GM18909 (cell line): Measurements from ENCODE around the gene CASP12.
A peak's percentile ranks its signal among the peaks of the same experiment; 100 is the strongest.
"Not testable (repeated sequence)": the region's sequence is repeated elsewhere in the genome, so short reads cannot be mapped to it uniquely, and the experiment has no call there.

ENCODE experiments used
- ATAC-seq: cut with Tn5 transposase; IDR thresholded peaks from one replicate; pipeline ENCODE4 v1.9.1; 2021; ENCODE audit warnings: mild to moderate bottlenecking; ENCODE audit not compliant: unreplicated experiment, poor library complexity

Gene CASP12

DNA sequence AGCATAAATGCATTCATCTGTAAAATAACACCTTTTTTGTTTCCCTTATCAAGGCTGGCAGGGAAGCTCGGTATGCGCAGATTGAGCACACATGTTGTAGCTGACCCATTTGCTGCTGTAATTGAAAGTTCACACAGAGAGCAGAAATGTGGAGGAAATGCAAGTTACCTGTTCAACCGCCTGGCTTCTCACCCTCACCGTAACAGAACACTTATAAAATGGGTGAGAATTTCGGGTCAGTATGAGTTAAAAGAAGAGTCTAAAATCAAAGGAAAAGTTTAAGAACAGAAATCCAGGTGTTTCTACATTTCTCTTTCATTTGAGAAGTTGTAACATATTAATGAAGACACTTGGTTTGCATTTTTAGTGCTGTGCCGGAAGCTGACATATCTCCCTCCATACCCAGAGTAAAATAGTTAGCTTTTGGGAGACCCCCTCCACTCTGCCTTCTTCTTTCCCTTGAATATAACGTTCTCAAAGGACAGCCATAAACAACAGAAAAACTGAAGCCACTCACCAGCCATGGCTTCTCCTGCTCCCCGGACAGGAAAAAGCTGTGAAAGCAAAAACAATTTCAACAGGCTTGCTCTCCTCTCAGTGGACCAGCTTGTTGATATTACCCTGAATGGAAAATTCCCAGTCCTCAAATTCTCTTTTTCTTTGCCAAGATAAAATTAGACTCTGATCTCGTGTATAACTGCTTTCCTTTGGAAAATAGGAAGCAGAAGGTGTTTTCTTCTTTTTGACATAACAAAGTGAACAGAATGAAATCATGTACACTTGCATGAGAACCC lies at the start of gene CASP12:
CASP12 (minus strand) TSS at position 570 of the 794 bp plus-strand sequence.
- peak; percentile 81 for ATAC-seq

DNA sequence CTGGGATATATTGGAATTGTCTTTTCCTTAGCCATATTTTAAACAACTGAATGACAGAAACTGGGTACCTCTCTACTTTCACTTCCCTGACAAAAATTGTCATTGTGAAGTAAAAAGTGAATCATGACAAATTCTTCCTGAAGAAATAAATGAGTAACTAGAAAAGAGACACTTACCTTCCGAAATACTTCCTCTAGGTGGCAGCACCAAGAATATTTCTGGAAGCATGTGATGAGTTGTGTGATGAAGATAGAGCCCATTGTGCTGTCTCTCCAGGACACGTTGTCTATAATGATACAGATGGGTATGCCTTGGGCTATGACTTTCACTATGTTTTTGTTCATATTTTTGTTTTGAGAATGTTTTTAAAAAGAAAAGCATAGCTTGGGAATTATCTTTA lies 48.6 kb upstream of the CASP12 start:
- peak; percentile 96 for ATAC-seq

DNA sequence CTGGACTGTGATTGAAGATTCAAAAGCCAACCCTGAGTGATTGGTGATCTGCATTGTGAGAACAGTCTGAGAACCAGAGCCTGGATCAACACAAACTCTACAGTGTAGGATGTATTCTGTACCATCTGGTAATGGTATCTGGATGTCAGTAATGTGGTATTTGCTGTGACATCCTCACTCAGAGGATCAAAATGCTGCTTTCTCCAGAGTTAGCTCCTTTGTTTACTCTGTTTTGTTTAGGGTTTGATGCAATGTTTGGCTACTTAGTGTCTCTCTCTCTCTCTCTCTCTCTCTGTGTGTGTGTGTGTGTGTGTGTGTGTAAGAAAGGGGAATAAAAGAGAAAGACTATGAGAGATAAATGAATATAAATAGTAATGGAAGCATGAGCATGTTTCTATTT lies 45.8 kb upstream of the CASP12 start:
- no peak for ATAC-seq

DNA sequence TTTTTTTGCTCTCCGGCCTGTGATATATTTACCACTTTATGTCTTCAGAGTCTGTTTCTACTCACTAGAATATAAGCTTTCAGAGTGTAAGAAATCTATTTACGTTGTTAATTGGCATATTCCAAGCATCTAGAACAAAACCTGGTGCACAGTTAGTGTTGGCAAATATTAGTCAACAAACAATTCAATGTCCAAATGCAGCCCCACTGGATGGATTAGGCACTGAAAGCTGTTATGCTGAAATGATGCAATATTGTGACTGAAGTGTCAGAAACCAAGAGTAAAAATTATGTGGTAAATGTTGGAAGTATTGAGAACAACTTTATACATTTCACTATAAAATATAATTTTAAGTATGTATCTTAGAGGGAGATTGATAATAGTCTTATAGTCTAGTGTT lies 45.3 kb upstream of the CASP12 start:
- no peak for ATAC-seq

DNA sequence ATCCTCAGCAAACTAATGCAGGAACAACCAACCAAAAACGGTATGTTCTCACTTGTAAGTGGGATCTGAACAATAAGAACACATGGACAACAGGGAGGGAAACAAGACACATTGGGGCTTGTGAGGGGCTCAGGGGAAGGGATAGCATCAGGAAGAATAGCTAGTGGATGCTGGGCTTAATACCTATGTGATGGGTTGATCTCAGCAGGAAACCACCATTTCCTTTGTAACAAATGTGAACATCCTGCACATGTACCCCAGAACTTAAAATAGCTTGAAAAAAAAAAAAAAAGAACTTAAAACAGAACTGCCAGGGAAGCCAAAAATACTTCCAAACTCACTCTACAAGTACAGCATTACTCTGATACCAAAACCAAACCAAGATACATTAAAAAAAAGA lies 36.3 kb upstream of the CASP12 start:
- ATAC-seq: no peak

DNA sequence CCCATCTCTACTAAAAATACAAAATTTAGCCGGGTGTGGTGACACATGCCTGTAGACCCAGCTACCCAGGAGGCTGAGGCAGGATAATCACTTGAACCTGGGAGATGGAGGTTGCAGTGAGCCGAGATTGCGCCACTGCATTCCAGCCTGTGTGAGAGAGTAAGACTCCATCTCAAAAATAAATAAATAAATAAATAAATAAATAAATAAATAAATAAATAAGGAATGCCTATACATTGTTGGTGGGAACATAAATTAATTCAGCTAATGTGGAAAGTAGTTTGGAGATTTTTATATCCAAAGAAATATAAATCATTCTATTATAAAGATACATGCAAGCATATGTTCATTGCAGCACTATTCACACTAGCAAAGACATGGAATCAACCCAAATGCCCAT lies 35.8 kb upstream of the CASP12 start:
- not testable (repeated sequence) for ATAC-seq

DNA sequence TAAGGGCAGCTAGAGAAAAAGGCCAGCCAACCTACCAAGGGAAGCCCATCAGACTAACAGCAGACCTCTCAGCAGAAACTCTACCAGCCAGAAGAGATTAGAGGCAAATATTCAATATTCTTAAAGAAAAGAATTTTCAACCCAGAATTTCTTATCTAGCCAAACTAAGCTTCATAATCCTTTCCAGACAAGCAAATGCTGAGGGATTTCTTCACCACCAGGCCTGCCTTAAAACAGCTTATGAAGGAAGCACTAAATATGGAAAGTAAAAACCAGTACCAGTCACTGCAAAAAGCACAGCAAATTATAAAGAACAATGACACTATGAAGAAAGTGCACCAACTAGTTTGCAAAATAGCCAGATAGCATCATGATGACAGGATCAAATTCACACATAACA lies 30.6 kb upstream of the CASP12 start:
- ATAC-seq: no peak

DNA sequence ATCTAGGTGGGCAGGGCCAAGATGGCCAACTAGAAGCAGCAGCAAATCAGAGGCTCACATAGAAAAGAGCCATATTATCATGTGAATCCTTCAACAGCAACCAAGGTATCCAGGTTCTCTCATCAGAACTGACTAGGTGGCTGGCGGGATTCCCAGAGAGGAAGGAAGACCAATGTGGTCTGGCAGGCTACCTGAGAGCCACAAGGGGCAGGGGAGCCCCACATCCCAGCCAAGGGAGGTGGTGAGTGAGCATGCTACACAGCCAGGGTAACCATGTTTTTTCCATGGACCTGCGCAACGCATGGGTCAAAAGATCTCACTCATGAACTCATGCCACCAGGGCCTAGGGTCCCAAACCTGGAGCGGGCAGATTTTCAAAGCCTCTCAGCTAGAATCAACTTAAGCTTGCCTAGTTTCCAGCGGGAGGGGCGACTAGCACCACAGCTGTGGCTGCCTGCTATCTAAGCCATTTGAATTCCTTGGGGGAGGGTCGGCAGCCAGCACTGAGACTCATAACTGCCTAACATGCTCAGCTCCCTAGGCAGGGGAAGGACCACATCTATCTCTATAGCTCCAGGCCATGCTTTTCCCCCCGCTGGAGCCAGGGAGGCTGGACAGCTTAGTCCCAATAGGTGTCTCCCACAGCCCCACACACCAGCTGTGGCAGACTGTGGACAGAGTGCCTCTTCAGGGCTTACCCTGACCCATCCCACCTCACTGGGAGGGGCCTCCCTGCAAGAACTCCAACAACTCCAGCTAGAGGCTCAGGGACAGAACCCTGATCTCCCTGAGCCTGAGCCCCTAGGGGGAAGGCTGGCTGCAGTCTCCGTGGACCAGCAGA lies 28.7 kb upstream of the CASP12 start:
- ATAC-seq: no peak

DNA sequence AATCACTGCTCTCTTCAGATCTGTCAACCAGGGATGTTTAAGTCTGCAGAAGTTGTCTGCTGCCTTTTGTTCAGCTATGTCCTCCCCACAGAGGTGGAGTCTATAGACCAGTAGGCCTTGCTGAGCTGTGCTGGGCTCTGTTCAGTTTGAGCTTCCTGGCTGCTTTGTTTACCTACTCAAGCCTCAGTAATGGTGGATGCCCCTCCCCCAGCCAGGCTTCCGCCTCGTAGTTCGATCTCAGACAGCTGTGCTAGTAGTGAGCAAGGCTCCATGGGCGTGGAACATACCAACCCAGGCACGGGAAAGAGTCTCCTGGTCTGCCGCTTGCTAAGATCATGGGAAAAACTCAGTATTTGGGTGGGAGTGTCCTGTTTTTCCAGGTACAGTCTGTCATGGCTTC lies 27.6 kb upstream of the CASP12 start:
- ATAC-seq: no peak

DNA sequence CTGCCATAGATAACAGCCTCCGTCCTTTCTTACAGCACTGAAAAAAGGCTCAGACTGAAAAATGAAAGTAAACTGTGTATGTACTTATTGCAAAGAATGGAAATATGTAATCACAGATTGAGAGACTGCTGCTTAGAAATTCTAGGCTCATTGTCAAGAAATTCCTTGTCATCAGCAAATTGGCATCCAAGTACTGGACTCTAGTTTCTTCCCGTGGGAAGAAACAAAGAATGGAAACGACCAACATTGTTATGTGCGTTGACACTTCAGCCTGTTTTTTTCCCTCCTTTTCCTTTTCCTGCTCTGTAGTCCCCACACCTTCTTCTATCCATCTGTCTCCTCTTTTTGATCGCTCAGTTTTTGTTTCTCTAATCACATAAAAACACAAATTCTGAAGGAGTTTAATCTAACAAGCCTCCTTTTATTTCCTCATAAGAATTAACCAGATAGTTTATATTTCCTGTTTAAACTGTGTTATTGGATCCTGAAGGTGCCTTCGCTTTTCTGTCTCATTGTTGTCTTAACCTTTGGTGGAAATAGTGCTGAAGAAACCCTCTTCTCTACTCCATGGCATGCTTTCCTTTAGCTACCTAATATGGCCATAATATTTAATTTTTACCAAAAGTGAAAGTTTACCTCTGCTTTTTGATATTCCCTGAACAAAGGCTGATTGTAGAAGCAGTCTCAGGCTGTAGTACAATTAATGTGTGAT lies 20.0 kb upstream of the CASP12 start:
- ATAC-seq: peak; percentile 73

DNA sequence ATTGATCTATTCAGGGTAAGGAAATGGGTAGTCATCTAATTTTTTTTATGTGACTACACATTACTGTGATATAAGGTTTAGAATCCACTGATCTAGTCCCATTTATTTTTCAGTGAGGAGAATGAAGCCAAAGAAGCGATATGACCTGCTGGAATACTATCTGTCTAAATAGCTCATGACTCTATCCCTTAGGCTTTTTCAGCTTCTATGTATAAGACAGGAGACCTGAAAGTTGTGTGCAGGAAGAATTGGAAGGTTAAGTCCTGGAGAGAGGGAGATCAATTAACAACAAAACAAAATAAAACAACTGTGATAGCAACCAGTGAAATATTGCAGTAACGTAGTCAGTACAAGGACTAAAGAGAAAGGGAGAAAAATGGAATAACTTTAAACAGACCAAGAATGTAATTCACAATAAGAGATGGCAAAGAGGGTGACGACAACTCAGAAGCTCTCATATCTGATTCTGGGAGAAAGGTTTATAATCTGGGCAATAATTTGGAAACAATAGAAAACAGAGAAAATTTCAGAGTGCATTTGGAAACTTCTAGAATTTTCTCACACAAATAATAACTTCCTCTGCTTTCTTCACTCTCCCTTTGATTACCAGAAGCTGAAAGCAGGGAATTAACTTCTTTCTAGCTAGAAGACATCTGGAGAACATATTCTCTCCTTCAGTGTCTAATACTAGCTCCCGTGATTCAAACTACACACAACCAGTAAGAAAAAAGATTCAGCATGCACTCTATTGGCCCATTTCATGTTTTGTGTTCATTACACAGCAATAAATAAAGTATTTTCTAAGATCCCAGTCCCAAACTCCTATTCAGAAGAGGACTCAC lies 19.2 kb upstream of the CASP12 start:
- peak; percentile 41 for ATAC-seq

DNA sequence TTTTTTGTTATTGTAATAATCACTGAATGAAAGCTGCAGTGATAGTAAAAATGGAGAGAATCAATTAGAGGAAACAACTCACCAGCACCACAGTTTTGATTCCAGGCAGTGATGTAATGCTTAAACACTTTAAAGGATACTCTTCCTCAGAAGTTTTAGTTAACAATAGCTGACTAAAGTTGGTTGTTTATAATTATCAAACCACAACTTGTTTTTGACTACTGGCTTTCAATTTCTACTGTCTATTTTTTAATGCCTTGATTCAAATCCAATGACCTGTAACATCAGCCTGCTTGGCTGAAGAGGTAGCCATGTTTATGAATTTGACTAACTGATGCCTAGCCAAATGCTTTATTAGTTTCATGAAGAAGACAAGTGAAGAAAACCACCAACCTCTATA lies 18.2 kb upstream of the CASP12 start:
- ATAC-seq: no peak

DNA sequence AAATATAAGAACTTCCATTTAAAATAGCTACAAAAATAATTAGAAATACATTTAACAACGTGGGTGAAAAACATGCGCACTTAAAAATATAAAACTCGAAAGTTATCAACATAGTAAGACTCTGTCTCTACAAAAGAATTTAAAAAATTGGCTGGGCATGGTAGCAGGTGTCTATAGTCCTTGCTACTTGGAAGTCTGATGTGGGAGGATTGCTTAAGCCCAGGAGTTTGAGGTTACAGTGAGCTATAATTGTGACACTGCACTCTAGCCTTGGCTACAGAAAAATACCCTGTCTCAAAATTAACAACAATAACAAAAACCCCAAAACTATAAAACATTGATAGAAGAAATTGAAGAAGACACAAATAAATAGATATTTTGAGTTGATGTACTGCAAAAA lies 13.8 kb upstream of the CASP12 start:
- ATAC-seq: no peak

DNA sequence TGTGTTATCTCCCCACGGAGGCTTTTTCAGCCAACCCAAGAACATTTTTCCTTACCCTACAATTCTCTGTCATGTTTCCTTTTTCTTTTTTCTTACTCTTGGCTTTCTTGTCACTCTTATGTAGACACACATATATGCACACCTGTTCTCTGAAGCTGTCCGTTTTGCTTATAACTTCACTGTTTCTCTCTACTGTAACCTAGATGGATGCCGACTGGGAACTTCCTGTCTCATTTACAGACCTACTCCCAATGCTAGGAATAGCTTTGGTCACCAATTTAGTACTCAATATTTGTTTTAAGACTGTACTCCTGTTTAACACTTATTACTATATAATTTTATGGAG lies 9.9 kb upstream of the CASP12 start:
- no peak for ATAC-seq

DNA sequence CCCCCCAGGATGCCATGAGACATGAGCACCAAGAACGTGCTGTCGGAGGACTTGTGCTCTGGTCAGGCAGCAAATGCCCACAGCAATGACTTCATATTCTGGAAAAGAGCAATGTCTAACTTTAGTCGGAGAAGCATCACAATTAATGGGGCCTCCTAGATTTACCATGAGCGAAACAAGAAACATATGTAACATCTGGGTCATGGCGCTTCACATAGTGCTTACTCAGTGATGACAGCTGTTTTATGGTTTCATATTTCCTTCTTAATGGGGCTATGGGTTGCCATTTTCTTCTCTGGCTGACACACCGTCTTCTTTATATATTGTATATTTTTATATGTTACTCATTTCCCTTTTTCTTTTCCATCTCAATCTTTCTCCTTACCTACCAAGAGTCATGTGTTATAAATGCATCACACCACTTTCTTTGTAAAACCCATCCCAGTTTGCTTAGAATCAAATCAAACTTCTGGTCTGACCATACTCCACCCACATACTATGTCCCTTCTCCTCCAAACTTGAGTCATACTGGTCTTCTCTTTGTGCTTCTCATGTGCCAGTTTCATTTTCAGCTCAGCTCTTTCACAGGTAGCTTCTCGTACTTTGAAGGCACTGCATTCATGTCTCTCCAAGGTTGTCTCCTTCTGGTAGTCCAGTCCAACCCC lies 9.4 kb upstream of the CASP12 start:
- ATAC-seq: peak; percentile 92

DNA sequence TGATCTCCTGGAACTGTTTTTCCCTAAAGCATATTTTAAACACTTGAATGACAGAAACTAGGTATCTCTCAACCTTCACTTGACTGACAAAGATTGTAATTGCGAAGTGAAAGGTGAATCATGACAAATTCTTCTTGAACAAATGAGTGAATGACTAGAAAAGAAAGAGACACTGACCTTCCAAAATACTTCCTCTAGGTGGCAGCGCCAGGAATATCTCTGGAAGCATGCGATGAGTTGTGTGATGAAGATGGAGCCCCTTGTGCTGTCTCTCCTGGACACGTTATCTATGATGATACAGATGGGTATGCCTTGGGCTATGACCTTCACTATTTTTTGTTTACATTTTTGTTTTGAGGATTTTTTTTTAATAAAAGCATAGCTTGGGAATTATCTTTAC lies 7.0 kb upstream of the CASP12 start:
- no peak for ATAC-seq

DNA sequence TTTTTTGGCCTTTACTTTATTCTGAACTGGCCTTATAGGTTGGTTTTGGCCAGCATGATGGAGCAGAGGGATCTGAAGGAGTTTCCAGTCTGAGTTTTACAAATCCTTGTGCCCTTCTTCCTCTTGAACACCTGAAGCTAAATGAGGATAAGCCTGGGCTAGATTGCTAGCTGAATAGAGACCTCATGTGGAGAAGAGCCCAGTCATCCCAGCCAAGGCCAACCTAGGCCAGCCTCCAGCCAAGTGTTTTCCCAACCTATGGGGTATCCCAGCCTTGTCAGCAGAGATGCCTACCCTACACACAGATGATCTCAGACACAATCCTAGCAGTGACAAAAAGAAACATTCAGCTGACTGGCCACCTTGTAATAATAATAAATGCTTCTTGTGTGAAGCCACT lies 966 bp upstream of the CASP12 start:
- no peak for ATAC-seq

DNA sequence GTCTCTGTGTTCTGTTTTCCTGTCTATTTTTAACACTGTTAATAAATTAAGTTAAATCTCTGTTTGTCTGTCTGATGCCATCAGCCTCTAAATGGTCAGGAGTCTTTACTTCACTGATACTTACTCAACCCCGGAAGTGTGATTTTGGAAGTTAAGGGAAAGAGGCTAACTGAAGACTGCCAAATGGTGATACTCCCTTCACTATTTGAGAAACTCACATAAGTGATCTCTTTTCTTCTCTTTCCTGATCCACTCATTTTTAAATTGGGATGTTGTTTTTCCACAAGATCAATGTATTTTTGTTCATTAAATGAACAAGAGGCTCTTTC lies 389 bp upstream of the CASP12 start:
- ATAC-seq: peak; percentile 4

DNA sequence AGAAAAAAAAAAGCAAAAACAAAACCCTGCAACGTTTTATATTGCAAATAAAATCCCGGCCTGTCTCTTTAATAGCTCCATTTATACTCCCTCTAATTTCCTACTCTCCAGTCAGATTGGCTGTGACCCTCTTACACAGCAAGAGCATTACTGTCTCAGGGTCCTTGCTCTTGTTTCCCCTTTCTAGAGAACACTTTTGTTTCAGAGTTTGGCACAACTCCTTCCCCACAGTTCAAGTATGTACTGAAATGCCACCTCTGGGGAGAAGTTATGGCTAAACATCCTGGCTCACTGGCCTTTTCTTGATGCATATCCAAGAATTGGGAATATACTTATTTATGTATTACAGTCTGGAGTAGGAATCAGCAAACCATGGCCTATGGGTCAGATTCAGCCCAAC lies 2.6 kb downstream of the CASP12 start:
- ATAC-seq: no peak

DNA sequence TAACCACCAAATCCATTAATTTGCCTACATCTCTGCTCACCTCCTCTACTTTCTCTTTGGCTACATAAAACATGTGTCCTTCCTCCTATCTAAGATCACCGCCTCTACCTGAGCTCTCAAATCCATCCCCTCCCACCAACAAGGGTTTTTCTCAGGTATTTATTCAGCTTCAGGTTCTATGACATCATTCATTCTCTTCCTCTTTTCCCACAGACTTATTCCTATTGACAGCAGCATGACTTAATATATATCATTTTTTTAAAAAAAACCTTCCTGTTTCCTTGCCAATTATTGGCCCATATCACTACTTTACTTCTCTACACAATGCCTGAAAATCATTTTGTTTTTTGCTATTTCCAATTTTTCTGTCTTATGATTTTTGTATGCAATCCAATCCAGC lies 4.4 kb downstream of the CASP12 start:
- ATAC-seq: no peak
